HEK293 (cell line): ENCODE data around the gene SAXO1.

Source experiments
- CTCF ChIA-PET: fragments of 350-600 bp; formaldehyde crosslinking; extraction: SDS; loops from one replicate; lab custom pipeline; 2021; ENCODE audit warnings: antibody characterized with exemption; lab: Yijun Ruan, JAX
- POLR2A ChIA-PET: fragments of 300-600 bp; formaldehyde crosslinking; extraction: SDS; loops from one replicate; lab custom pipeline; 2020; ENCODE audit warnings: antibody characterized with exemption, inconsistent platforms; lab: Yijun Ruan, JAX
- H3K27ac ChIP-seq: fragments of 200-500 bp; sonication (Bioruptor generic); 2 replicates; pipeline ENCODE4 v1.5.1; 2014; ENCODE audit warnings: low read depth, low read length, control low read depth, inconsistent platforms; ENCODE audit errors: extremely low read depth
- H3K36me3 ChIP-seq, 2 experiments: fragments of 200-500 bp in 1 of 2; sonication (Bioruptor generic) in 1 of 2; 1 replicate in 1 of 2; 2 replicates in 1 of 2; pipeline ENCODE4 v1.5.1; 2014 to 2017; ENCODE audit warnings: inconsistent platforms in 2 of 2, low read length in 2 of 2; ENCODE audit not compliant: control insufficient read depth in 2 of 2, insufficient read depth in 1 of 2
- H3K4me1 ChIP-seq: fragments of 200-500 bp; sonication (Bioruptor generic); 2 replicates; pipeline ENCODE4 v1.5.1; 2014; ENCODE audit warnings: mild to moderate bottlenecking, low read length, inconsistent platforms; ENCODE audit not compliant: control insufficient read depth, insufficient read depth
- H3K4me3 ChIP-seq: 2 replicates; pipeline ENCODE4 v1.5.1; 2011; ENCODE audit warnings: low read depth, mild to moderate bottlenecking, control low read depth, low read length, moderate library complexity
- H3K9me3 ChIP-seq: fragments of 200-500 bp; sonication (Bioruptor generic); 2 replicates; pipeline ENCODE4 v1.5.1; 2014; ENCODE audit warnings: low read depth, low read length, inconsistent platforms; ENCODE audit not compliant: control insufficient read depth, insufficient read depth
- BCL11B ChIP-seq: fragments of 450-650 bp; formaldehyde crosslinking; IDR thresholded peaks from 2 replicates; pipeline ENCODE4 v1.5.1; 2016; ENCODE audit warnings: low read depth, missing biosample characterization, missing genetic modification characterization
- KLF10 ChIP-seq: fragments of 450-650 bp; IDR thresholded peaks from 2 replicates; pipeline ENCODE4 v1.5.1; 2018; ENCODE audit warnings: missing biosample characterization, mild to moderate bottlenecking, missing genetic modification characterization
- SETDB1 ChIP-seq: IDR thresholded peaks from one replicate; pipeline ENCODE4 v1.6.1; 2017; ENCODE audit warnings: mild to moderate bottlenecking, low read length, moderate library complexity, mixed read lengths; ENCODE audit not compliant: insufficient read length
- ZFP37 ChIP-seq: fragments of 450-650 bp; formaldehyde crosslinking; IDR thresholded peaks from 2 replicates; pipeline ENCODE4 v1.5.1; 2016; ENCODE audit warnings: missing biosample characterization, missing genetic modification characterization
- ZNF138 ChIP-seq: fragments of 450-650 bp; formaldehyde crosslinking; IDR thresholded peaks from 2 replicates; pipeline ENCODE4 v1.5.1; 2016; ENCODE audit warnings: missing biosample characterization, missing genetic modification characterization, borderline replicate concordance
- ZNF155 ChIP-seq: fragments of 450-650 bp; formaldehyde crosslinking; IDR thresholded peaks from 2 replicates; pipeline ENCODE4 v1.5.1; 2016; ENCODE audit warnings: missing biosample characterization, missing genetic modification characterization
- ZNF157 ChIP-seq: fragments of 450-650 bp; formaldehyde crosslinking; IDR thresholded peaks from 2 replicates; pipeline ENCODE4 v1.5.1; 2016; ENCODE audit warnings: missing biosample characterization, missing genetic modification characterization
- ZNF223 ChIP-seq: fragments of 450-650 bp; formaldehyde crosslinking; IDR thresholded peaks from 2 replicates; pipeline ENCODE4 v1.5.1; 2016; ENCODE audit warnings: missing biosample characterization, missing genetic modification characterization
- ZNF26 ChIP-seq: fragments of 450-650 bp; formaldehyde crosslinking; IDR thresholded peaks from 2 replicates; pipeline ENCODE4 v1.5.1; 2016; ENCODE audit warnings: missing biosample characterization, missing genetic modification characterization
- ZNF394 ChIP-seq: fragments of 450-650 bp; formaldehyde crosslinking; IDR thresholded peaks from 2 replicates; pipeline ENCODE4 v1.5.1; 2016; ENCODE audit warnings: missing biosample characterization, missing genetic modification characterization, mild to moderate bottlenecking, moderate library complexity, borderline replicate concordance
- ZNF514 ChIP-seq: fragments of 450-650 bp; formaldehyde crosslinking; IDR thresholded peaks from 2 replicates; pipeline ENCODE4 v1.5.1; 2016; ENCODE audit warnings: missing biosample characterization, missing genetic modification characterization
- ZNF530 ChIP-seq: fragments of 450-650 bp; formaldehyde crosslinking; IDR thresholded peaks from 2 replicates; pipeline ENCODE4 v1.5.1; 2016; ENCODE audit warnings: low read depth, missing biosample characterization, missing genetic modification characterization
- ZNF571 ChIP-seq: fragments of 450-650 bp; formaldehyde crosslinking; IDR thresholded peaks from 2 replicates; pipeline ENCODE4 v1.5.0; 2017; ENCODE audit warnings: missing biosample characterization, missing genetic modification characterization
- ZNF670 ChIP-seq: fragments of 450-650 bp; formaldehyde crosslinking; IDR thresholded peaks from 2 replicates; pipeline ENCODE4 v1.5.1; 2016; ENCODE audit warnings: missing biosample characterization, missing genetic modification characterization, low read depth
- TF ChIP-seq, protein P1 (sequence below): fragments of 450-650 bp; formaldehyde crosslinking; IDR thresholded peaks from 2 replicates; pipeline ENCODE4 v1.5.1; 2016; ENCODE audit warnings: missing biosample characterization, missing genetic modification characterization

SAXO1 gene

DNA sequence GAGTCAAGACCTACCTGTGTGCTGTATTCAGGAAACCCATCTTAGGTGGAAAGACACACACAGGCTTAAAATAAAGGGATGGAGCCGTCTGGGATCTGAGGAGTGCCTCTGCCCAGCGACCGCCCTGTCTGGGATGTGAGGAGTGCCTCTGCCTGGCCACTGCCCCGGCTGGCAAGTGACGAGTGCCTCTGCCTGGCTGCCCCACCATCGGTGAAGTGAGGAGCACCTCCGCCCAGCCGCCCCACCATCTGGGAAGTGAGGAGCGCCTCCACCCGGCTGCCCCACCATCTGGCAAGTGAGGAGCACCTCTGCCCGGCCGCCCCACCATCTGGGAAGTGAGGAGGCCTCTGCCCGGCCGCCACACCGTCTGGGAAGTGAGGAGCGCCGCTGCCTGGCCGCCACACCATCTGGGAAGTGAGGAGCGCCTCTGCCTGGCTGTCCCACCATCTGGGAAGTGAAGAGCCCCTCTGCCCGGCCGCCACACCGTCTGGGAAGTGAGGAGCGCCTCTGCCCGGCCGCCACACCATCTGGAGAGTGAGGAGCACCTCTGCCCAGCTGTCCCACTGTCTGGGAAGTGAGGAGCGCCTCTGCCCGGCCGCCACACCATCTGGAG lies 33.7 kb downstream of the SAXO1 start:
- no peak for TF ChIP-seq ZFP37 (tag by site-specific recombination)
- TF ChIP-seq SETDB1 = peak; percentile 31
- no peak for TF ChIP-seq ZNF530 (tag by site-specific recombination)
- no peak for TF ChIP-seq ZNF26 (tag by site-specific recombination)
- no peak for TF ChIP-seq ZNF138 (tag by site-specific recombination)
- TF ChIP-seq, all 188 proteins: peak for 1
- ChIA-PET CTCF (no interaction called here), POLR2A (no interaction called here)

DNA sequence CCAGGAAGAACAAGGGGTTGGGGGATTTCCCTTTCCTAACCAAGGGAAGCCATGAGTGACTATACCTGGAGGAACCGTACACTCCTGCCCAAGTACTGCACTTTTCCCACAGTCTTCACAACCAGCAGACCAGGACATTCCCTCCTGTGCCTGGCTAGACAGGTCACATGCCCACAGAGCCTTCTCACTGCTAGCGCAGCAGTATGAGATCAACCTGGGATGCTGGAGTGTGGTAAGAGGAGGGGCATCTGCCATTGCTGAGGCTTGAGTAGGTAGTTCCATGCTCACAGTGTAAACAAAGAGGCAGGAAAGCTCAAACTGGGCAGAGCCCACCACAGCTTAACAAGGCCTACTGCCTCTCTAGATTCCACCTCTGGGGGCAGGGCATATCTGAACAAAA lies 35.9 kb downstream of the SAXO1 start:
- CTCF ChIA-PET = interaction anchor here (1.4 kb wide), 1 partner anchor 16 kb away, joined by 3 read pairs; no protein-coding TSS in a partner anchor
- Histone ChIP-seq H3K4me1 (no peaks in the 10 kb centered on the region; the same call in 1 of the 2 replicates), H3K36me3 (no peaks in the 10 kb centered on the region), H3K9me3 (no peaks in the 10 kb centered on the region), H3K27ac (no peak overlapping the region), H3K4me3 (no peak overlapping the region)
- POLR2A ChIA-PET = no interaction called here
- TF ChIP-seq ZNF571 (no peak), ZNF514 (no peak), ZFP37 (tag by site-specific recombination) (no peak), ZNF155 (tag by site-specific recombination) (no peak), ZNF223 (tag by site-specific recombination) (no peak), ZNF157 (tag by site-specific recombination) (no peak), ZNF670 (tag by site-specific recombination) (no peak), ZNF394 (tag by site-specific recombination) (no peak), BCL11B (tag by site-specific recombination) (no peak)
- TF ChIP-seq, protein P1, sequence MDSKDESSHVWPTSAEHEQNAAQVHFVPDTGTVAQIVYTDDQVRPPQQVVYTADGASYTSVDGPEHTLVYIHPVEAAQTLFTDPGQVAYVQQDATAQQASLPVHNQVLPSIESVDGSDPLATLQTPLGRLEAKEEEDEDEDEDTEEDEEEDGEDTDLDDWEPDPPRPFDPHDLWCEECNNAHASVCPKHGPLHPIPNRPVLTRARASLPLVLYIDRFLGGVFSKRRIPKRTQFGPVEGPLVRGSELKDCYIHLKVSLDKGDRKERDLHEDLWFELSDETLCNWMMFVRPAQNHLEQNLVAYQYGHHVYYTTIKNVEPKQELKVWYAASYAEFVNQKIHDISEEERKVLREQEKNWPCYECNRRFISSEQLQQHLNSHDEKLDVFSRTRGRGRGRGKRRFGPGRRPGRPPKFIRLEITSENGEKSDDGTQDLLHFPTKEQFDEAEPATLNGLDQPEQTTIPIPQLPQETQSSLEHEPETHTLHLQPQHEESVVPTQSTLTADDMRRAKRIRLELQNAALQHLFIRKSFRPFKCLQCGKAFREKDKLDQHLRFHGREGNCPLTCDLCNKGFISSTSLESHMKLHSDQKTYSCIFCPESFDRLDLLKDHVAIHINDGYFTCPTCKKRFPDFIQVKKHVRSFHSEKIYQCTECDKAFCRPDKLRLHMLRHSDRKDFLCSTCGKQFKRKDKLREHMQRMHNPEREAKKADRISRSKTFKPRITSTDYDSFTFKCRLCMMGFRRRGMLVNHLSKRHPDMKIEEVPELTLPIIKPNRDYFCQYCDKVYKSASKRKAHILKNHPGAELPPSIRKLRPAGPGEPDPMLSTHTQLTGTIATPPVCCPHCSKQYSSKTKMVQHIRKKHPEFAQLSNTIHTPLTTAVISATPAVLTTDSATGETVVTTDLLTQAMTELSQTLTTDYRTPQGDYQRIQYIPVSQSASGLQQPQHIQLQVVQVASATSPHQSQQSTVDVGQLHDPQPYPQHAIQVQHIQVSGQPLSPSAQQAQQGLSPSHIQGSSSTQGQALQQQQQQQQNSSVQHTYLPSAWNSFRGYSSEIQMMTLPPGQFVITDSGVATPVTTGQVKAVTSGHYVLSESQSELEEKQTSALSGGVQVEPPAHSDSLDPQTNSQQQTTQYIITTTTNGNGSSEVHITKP = no peak

More for the DNA sequence above, 33.7 kb downstream of the SAXO1 start:
- no peak overlapping the region for H3K27ac ChIP-seq
- H3K4me3 ChIP-seq = no peak overlapping the region
- H3K36me3 ChIP-seq = no peaks in the 10 kb centered on the region
- no peaks in the 10 kb centered on the region for H3K9me3 ChIP-seq
- H3K4me1 ChIP-seq = no peaks in the 10 kb centered on the region; the same call in 1 of the 2 replicates

- no peak overlapping the region for H3K27ac ChIP-seq
- TF ChIP-seq, protein P1 = peak; percentile 43
- no peak for TF ChIP-seq KLF10
- TF ChIP-seq, all 188 proteins: peak for 1
- ChIA-PET POLR2A (no interaction called here), CTCF (no interaction called here)
- no peaks in the 10 kb centered on the region; the same call in 1 of the 2 replicates for H3K4me1 ChIP-seq
- no peaks in the 10 kb centered on the region for H3K36me3 ChIP-seq
- no peak overlapping the region for H3K4me3 ChIP-seq
- H3K9me3 ChIP-seq = no peaks in the 10 kb centered on the region
Measured at GRCh38 chr9:18996211-18996610, 36.8 kb downstream of the SAXO1 start.
